Uterus (tissue), 2 donors: ENCODE data around the gene DIRAS2.

Source experiments
- CTCF ChIP-seq, 4 experiments: fragments of 200-600 bp in 2 of 4; fragments of 450-650 bp in 2 of 4; sonication (generic) in 2 of 4; IDR thresholded peaks; one replicate each; pipeline ENCODE4 v1.5.1; 2016 to 2019; ENCODE audit warnings: antibody characterized with exemption in 4 of 4, mild to moderate bottlenecking in 2 of 4, moderate library complexity in 1 of 4
- POLR2A ChIP-seq, 2 donors: fragments of 450-650 bp; IDR thresholded peaks; one replicate each; pipeline ENCODE4 v1.6.1; 2016; ENCODE audit warnings: antibody characterized with exemption in 2 of 2, mild to moderate bottlenecking in 1 of 2, moderate library complexity in 1 of 2

GRCh38 chr9:90684106-90684505 is 41.5 kb upstream of the DIRAS2 start:
- TF ChIP-seq CTCF (IDR thresholded peaks at IDR 0.05) (no peak), POLR2A (IDR thresholded peaks at IDR 0.05) (no peak)
